ENCODE measurements around the gene AOC2. TPM values are rescaled to one million over a fixed set of nuclear protein-coding genes. Genes with fewer than 3 reads are reported as not detected.

Gene AOC2
- total and polyA plus RNA-seq, 9 of the 15 experiments (the other 6 are each of a cell fraction or from before 2014, with no cell fraction given) = 0.08 to 0.91 (median 0.49) TPM

GRCh38 chr17:42850954-42851353 is 6.6 kb downstream of the AOC2 start, which contains the start of gene AOC3:
AOC3 (plus strand) TSS chr17:42851199; CDS start chr17:42851344, 145 bp downstream.
- intact Hi-C loops (cut with micrococcal nuclease) = no loop called here
- ATAC-seq = no peak

More at GRCh38 chr17:42850954-42851353, 6.6 kb downstream of the AOC2 start, which contains the start of gene AOC3:
- no peak for FAIRE-seq
- Histone ChIP-seq H3K4me1 (replicated peaks in 1 of 2; ENCODE audit: control insufficient read depth in 2 of 2, insufficient read depth in 2 of 2, low read length in 2 of 2) (peaks cover 3 to 7% of the 10 kb centered on the region in 2 experiments; a peak in 3 of 5 replicates), H3K79me2 (ENCODE audit: control insufficient read depth, insufficient read depth, low read length) (no peaks in the 10 kb centered on the region), H3K9ac (ENCODE audit: insufficient read depth in 1 of 2, low read depth in 2 of 2, low read length in 2 of 2) (no peak within 1 kb of the TSS; a peak in 1 of 4 replicates), H4K20me1 (replicated peaks; ENCODE audit: control insufficient read depth, insufficient read depth, low read length) (0 out of 2 replicates have a peak, but pooled peaks cover 2% of the 10 kb centered on the region), H2AFZ (ENCODE audit: low read depth, low read length) (no peak within 1 kb of the TSS), H3K4me2 (ENCODE audit: insufficient read depth, low read length) (no peak within 1 kb of the TSS), H3K9me1 (ENCODE audit: control insufficient read depth, insufficient read depth, low read length) (no peaks in the 10 kb centered on the region), H3K4me3 (no peak within 1 kb of the TSS), H3K36me3 (ENCODE audit: control insufficient read depth, insufficient read depth, low read length) (no peaks in the 10 kb centered on the region), H3K27ac (ENCODE audit: extremely low read depth, low read depth, low read length) (no peak within 1 kb of the TSS), H3K9me3 (replicated peaks; ENCODE audit: control insufficient read depth, insufficient read depth, low read depth, low read length) (no peaks in the 10 kb centered on the region), H3K27me3 (ENCODE audit: control insufficient read depth in 2 of 2, insufficient read depth in 2 of 2, low read length in 2 of 2) (no peaks in the 10 kb centered on the region)
- ChIA-PET CTCF (ENCODE audit: low intra/inter-chr PET ratio) (no interaction called here), POLR2A (interaction anchor here (0.6 to 1.6 kb wide), 4 partner anchors 9 to 791 kb away, joined by 3 to 4 read pairs (median 3); no protein-coding TSS in a partner anchor)
- no peak for TF ChIP-seq PRMT5 (CRISPR knock-in tag; IDR thresholded peaks at IDR 0.05)
- TF ChIP-seq CHD7 (IDR thresholded peaks at IDR 0.05; ENCODE audit: low read depth, low read length) = no peak
- no peak for DNase-seq (ENCODE audit: extremely low read depth in 1 of 4, low spot score in 3 of 4)
- no TSS peak for BruUV-seq (replicated peaks)
- in situ Hi-C loops (cut with MboI) = no loop called here
- 6% methylated on average over 6 of the region's 9 CpGs for WGBS (ENCODE audit: insufficient coverage, low coverage, missing lambda C conversion rate)
